Daoy (cell line): ENCODE data around the gene MAP3K12. TPM values are rescaled to one million over a fixed set of nuclear protein-coding genes. Genes with fewer than 3 reads are reported as not detected.
A peak's percentile ranks its signal among the peaks of the same experiment; 100 is the strongest.
"Not testable (repeated sequence)": the region's sequence is repeated elsewhere in the genome, so short reads cannot be mapped to it uniquely, and the experiment has no call there.

Experiments used
- DNase-seq: peaks from one replicate; pipeline ENCODE4 v3.0.0-alpha.2; 2015; ENCODE audit warnings: low read depth
- total RNA-seq: library from RNA; depleted of rRNA; stranded (reverse); fragments of >200 nt; shearing (Covaris generic); gene quantifications from 2 replicates; pipeline ENCODE4 v1.2.3, GENCODE V29; 2014; rRNA removed

MAP3K12 gene
- total RNA-seq, result 5.6 and 5.7 TPM in 2 replicates

GRCh38 chr12:53499266-53500141, at the start of gene MAP3K12:
TSS of gene MAP3K12 (minus strand) at chr12:53499458. CDS start at chr12:53487391, 12,067 bp downstream.
- DNase-seq, result peak; percentile 77

GRCh38 chr12:53548354-53548753, 49.1 kb upstream of the MAP3K12 start:
- DNase-seq, result not testable (repeated sequence)

- DNase-seq, result peak; percentile 42
These were observed 44.3 kb upstream of the MAP3K12 start for GRCh38 chr12:53543539-53543938.

- DNase-seq, result no peak
These were observed 40.3 kb upstream of the MAP3K12 start for GRCh38 chr12:53539526-53539925.

GRCh38 chr12:53538209-53538689, 39.0 kb upstream of the MAP3K12 start:
- DNase-seq, result no peak

- no peak for DNase-seq
These were observed 37.7 kb upstream of the MAP3K12 start for GRCh38 chr12:53536962-53537361.

- no peak for DNase-seq
These were observed 34.2 kb upstream of the MAP3K12 start for GRCh38 chr12:53533471-53533870.

- DNase-seq, result no peak
These were observed 33.5 kb upstream of the MAP3K12 start for GRCh38 chr12:53532524-53533445.

- DNase-seq, result no peak
These were observed 32.8 kb upstream of the MAP3K12 start for GRCh38 chr12:53532021-53532420.

GRCh38 chr12:53530920-53531319, 31.7 kb upstream of the MAP3K12 start:
- peak; percentile 21 for DNase-seq

- no peak for DNase-seq
These were observed 30.8 kb upstream of the MAP3K12 start for GRCh38 chr12:53530061-53530460.

- DNase-seq, result no peak
These were observed 25.2 kb upstream of the MAP3K12 start for GRCh38 chr12:53524476-53524875.

- DNase-seq, result no peak
These were observed 23.9 kb upstream of the MAP3K12 start for GRCh38 chr12:53523131-53523530.

- peak; percentile 34 for DNase-seq
These were observed 19.1 kb upstream of the MAP3K12 start for GRCh38 chr12:53518381-53518780.

- no peak for DNase-seq
These were observed 17.6 kb upstream of the MAP3K12 start for GRCh38 chr12:53516758-53517455.

GRCh38 chr12:53515291-53515680, 16.0 kb upstream of the MAP3K12 start:
- no peak for DNase-seq

- no peak for DNase-seq
These were observed 15.5 kb upstream of the MAP3K12 start for GRCh38 chr12:53514628-53515290.

- DNase-seq, result no peak
These were observed 14.6 kb upstream of the MAP3K12 start for GRCh38 chr12:53513712-53514410.

- no peak for DNase-seq
These were observed 11.0 kb upstream of the MAP3K12 start for GRCh38 chr12:53510181-53510812.
